Right lobe of liver (tissue), 6 donors: ENCODE data around the gene SUB1. TPM values are rescaled to one million over a fixed set of nuclear protein-coding genes. Genes with fewer than 3 reads are reported as not detected.

Source experiments
- ATAC-seq, 4 donors: fragments of 200-7000 bp; cut with Tn5 transposase; one replicate each; pipeline ENCODE4 v1.9.1; 2020; ENCODE audit warnings: mild to moderate bottlenecking in 4 of 4, moderate library complexity in 4 of 4
- DNase-seq, 3 donors: peaks; one replicate each; pipeline ENCODE4 v3.0.0-alpha.2; 2020
- H3K27ac ChIP-seq, 3 donors: fragments of 200-600 bp; one replicate each; pipeline ENCODE4 v1.8.0; 2022
- H3K27me3 ChIP-seq, 2 donors: fragments of 200-600 bp; one replicate each; pipeline ENCODE4 v1.8.0; 2022
- H3K36me3 ChIP-seq, 4 donors: fragments of 200-600 bp; sonication (generic) in 1 of 4; one replicate each; pipeline versions ENCODE4 v1.5.1 to v1.8.0; 2017 to 2022; ENCODE audit warnings: control low read depth in 1 of 4
- H3K4me1 ChIP-seq, 4 donors: fragments of 200-600 bp; sonication (generic) in 1 of 4; one replicate each; pipeline versions ENCODE4 v1.5.1 to v1.8.0; 2017 to 2022; ENCODE audit warnings: control low read depth in 1 of 4
- H3K4me3 ChIP-seq, 3 donors: fragments of 200-600 bp; one replicate each; pipeline ENCODE4 v1.8.0; 2022
- H3K9me3 ChIP-seq, 4 donors: fragments of 200-600 bp; sonication (generic) in 1 of 4; one replicate each; pipeline versions ENCODE4 v1.5.1 to v1.8.0; 2017 to 2022; ENCODE audit warnings: control low read depth in 1 of 4
- POLR2A ChIP-seq: fragments of 450-650 bp; IDR thresholded peaks from one replicate; pipeline ENCODE4 v1.6.1; 2017; ENCODE audit warnings: antibody characterized with exemption, mild to moderate bottlenecking
- WGBS: methylation state at CpG from one replicate; pipeline ENCODE4 v1.1.6; 2018; ENCODE audit warnings: low coverage, low lambda C conversion rate; ENCODE audit not compliant: insufficient coverage; ENCODE audit errors: missing lambda C conversion rate; 5-methylcytosine and 5-hydroxymethylcytosine counted together
- intact Hi-C, 2 donors: fragments of 100-400 bp; cut with DNase I; formaldehyde crosslinking; loops; one replicate each; pipeline versions ENCODE4 v1.11.2 to v1.14.1; 2022
- total RNA-seq, 6 experiments: library from RNA; depleted of rRNA in 2 of 6; stranded (reverse); fragments of >200 nt in 2 of 6; fragmentation: NEBNext Ultra II Directional in 3 of 6; extraction: Animal tissue kit (Norgen Biotek cat#: 25700) in 3 of 6; gene quantifications; one replicate each; pipeline versions ENCODE4 v1.1.0 to v1.2.4, GENCODE V29; 2016 to 2023
- TF ChIP-seq, protein P1 (sequence below), 4 donors: fragments of 200-600 bp in 3 of 4; fragments of 450-650 bp in 1 of 4; IDR thresholded peaks; one replicate each; pipeline versions ENCODE4 v1.5.1 to v1.8.0; 2016 to 2022; ENCODE audit warnings: antibody characterized with exemption in 4 of 4, mild to moderate bottlenecking in 2 of 4
- donor health status: DM: no; HTN: yes; CAD: no.
- donor health status: DM: no; HTN: no; CAD: no.
- donor health status: DM: no; HTN: no; CAD: no.
- donor health status: DM: no; HTN: yes; CAD: no.
- donor health status: DM: no; HTN: yes; CAD: no.

SUB1 gene
- total RNA-seq, 6 experiments from 2014 or later, result 52.5 to 124 (median 94.9) TPM

DNA sequence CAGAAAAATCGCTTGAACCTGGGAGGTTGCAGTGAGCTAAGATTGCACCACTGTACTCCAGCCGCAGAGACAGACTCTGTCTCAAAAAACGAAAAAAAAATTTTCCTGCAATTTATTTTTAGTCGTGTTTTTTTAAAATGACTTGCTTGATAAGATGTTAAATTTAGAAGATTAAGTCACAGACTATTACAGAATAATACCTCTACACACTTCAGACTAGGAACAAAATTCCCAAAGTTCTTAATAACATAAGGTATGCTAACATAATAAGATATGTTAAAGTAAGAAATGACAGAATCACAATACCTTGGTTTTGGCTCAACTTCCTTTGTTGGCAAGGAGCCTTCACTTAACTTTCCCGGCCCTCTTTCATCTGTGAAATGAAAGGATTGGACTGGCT, 66.3 kb downstream of the SUB1 start:
- Histone ChIP-seq H3K4me1 (no peaks in the 10 kb centered on the region), H3K36me3 (no peaks in the 10 kb centered on the region), H3K4me3 (no peak overlapping the region), H3K9me3 (no peaks in the 10 kb centered on the region), H3K27ac (no peak overlapping the region), H3K27me3 (no peaks in the 10 kb centered on the region)
- WGBS, result 66% methylated on average over 5 of the region's 5 CpGs
- DNase-seq, result no peak
- TF ChIP-seq, protein P1, sequence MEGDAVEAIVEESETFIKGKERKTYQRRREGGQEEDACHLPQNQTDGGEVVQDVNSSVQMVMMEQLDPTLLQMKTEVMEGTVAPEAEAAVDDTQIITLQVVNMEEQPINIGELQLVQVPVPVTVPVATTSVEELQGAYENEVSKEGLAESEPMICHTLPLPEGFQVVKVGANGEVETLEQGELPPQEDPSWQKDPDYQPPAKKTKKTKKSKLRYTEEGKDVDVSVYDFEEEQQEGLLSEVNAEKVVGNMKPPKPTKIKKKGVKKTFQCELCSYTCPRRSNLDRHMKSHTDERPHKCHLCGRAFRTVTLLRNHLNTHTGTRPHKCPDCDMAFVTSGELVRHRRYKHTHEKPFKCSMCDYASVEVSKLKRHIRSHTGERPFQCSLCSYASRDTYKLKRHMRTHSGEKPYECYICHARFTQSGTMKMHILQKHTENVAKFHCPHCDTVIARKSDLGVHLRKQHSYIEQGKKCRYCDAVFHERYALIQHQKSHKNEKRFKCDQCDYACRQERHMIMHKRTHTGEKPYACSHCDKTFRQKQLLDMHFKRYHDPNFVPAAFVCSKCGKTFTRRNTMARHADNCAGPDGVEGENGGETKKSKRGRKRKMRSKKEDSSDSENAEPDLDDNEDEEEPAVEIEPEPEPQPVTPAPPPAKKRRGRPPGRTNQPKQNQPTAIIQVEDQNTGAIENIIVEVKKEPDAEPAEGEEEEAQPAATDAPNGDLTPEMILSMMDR (IDR thresholded peaks at IDR 0.05), result no peak
- no peak for TF ChIP-seq POLR2A
- no peak for ATAC-seq
- intact Hi-C loops, result no loop called here

Other genes starting within 250 kb of the SUB1 start
- gene ZFR, start 140.8 kb upstream of the SUB1 start, total RNA-seq, result 10 to 100 TPM; 19.8 to 36.8 (median 25.8) TPM
- 1 to 10 TPM in 5 of 6 experiments, under 1 TPM in 1; 0.98 to 3.2 (median 2.4) TPM for gene NPR3, start 125.8 kb downstream of the SUB1 start, total RNA-seq